Upper lobe of left lung (tissue), 6 donors: ENCODE data around the gene ANKRD30A. TPM values are rescaled to one million over a fixed set of nuclear protein-coding genes. Genes with fewer than 3 reads are reported as not detected.
"Not testable (repeated sequence)": the region's sequence is repeated elsewhere in the genome, so short reads cannot be mapped to it uniquely, and the experiment has no call there.

Experiments
- ATAC-seq, 2 donors: fragments of 200-7000 bp; cut with Tn5 transposase; one replicate each; pipeline ENCODE4 v1.9.1; 2022; ENCODE audit warnings: mild to moderate bottlenecking in 2 of 2, moderate library complexity in 2 of 2; ENCODE audit not compliant: low FRiP score in 2 of 2
- DNase-seq, 2 donors: peaks; one replicate each; pipeline ENCODE4 v3.0.0-alpha.2; 2019 to 2020
- H3K27ac ChIP-seq, 4 donors: fragments of 200-600 bp; sonication (generic); one replicate each; pipeline ENCODE4 v1.5.1; 2016 to 2019
- H3K27me3 ChIP-seq, 4 donors: fragments of 200-600 bp; sonication (generic); one replicate each; pipeline ENCODE4 v1.5.1; 2017 to 2019
- H3K36me3 ChIP-seq, 4 donors: fragments of 200-600 bp; sonication (generic); one replicate each; pipeline ENCODE4 v1.5.1; 2016 to 2019
- H3K4me1 ChIP-seq, 4 donors: fragments of 200-600 bp; sonication (generic); one replicate each; pipeline ENCODE4 v1.5.1; 2018 to 2019
- H3K4me3 ChIP-seq, 4 donors: fragments of 200-600 bp; sonication (generic); one replicate each; pipeline ENCODE4 v1.5.1; 2017 to 2019; ENCODE audit warnings: mild to moderate bottlenecking in 2 of 4, moderate library complexity in 1 of 4
- H3K9me3 ChIP-seq, 4 donors: fragments of 200-600 bp; sonication (generic); one replicate each; pipeline ENCODE4 v1.5.1; 2018 to 2019
- CTCF ChIP-seq, 6 experiments: fragments of 450-650 bp in 4 of 6; fragments of 200-600 bp in 2 of 6; sonication (generic) in 2 of 6; IDR thresholded peaks; one replicate each; pipeline ENCODE4 v1.5.1; 2016 to 2019; ENCODE audit warnings: antibody characterized with exemption in 6 of 6
- EP300 ChIP-seq, 4 donors: sonication (generic); formaldehyde crosslinking; IDR thresholded peaks; one replicate each; pipeline ENCODE4 v1.5.1; 2017; ENCODE audit warnings: antibody characterized with exemption in 4 of 4, control low read depth in 2 of 4
- POLR2A ChIP-seq, 4 donors: fragments of 450-650 bp; IDR thresholded peaks; one replicate each; pipeline ENCODE4 v1.5.1; 2016 to 2017; ENCODE audit warnings: antibody characterized with exemption in 4 of 4, mild to moderate bottlenecking in 2 of 4
- POLR2AphosphoS5 ChIP-seq, 2 donors: sonication (generic); formaldehyde crosslinking; IDR thresholded peaks; one replicate each; pipeline ENCODE4 v1.5.1; 2017; ENCODE audit warnings: antibody characterized with exemption in 2 of 2
- WGBS, 2 donors: methylation state at CpG; one replicate each; pipeline ENCODE4 v1.1.5; 2017 to 2018; 5-methylcytosine and 5-hydroxymethylcytosine counted together
- total RNA-seq, 6 donors: library from RNA; depleted of rRNA in 4 of 6; stranded (reverse); fragments of >200 nt in 4 of 6; gene quantifications; one replicate each; pipeline versions ENCODE4 v1.1.0 to v1.2.1, GENCODE V29; 2016 to 2021
- donor health status: DM: no; HTN: no; CAD: no; lungs with moderate emphysema.
- donor health status: DM: no; HTN: yes; CAD: no; lungs with severe emphysema.

Gene ANKRD30A
- total RNA-seq, 6 donors from 2014 or later, result not detected

GRCh38 chr10:37226524-37226923 lies 101.1 kb downstream of the ANKRD30A start:
- no peaks in the 10 kb centered on the region for H3K27me3 ChIP-seq
- H3K27ac ChIP-seq, result no peak overlapping the region
- H3K4me3 ChIP-seq, result no peak overlapping the region
- no peaks in the 10 kb centered on the region for H3K36me3 ChIP-seq
- TF ChIP-seq CTCF (IDR thresholded peaks at IDR 0.05) (no peak), POLR2A (IDR thresholded peaks at IDR 0.05) (no peak), EP300 (IDR thresholded peaks at IDR 0.05) (no peak), POLR2AphosphoS5 (IDR thresholded peaks at IDR 0.05) (no peak)
- H3K9me3 ChIP-seq, result no peaks in the 10 kb centered on the region
- DNase-seq (no peak), ATAC-seq (no peak)
- no peaks in the 10 kb centered on the region for H3K4me1 ChIP-seq

- no peak overlapping the region for H3K4me3 ChIP-seq
- TF ChIP-seq CTCF (IDR thresholded peaks at IDR 0.05), result no peak
- no peak for TF ChIP-seq POLR2AphosphoS5 (IDR thresholded peaks at IDR 0.05)
- no peak for TF ChIP-seq POLR2A (IDR thresholded peaks at IDR 0.05)
- H3K36me3 ChIP-seq, result no peaks in the 10 kb centered on the region
- DNase-seq (no peak), ATAC-seq (no peak)
- no peaks in the 10 kb centered on the region for H3K9me3 ChIP-seq
- no peak overlapping the region for H3K27ac ChIP-seq
- H3K27me3 ChIP-seq, result no peaks in the 10 kb centered on the region
- no peaks in the 10 kb centered on the region for H3K4me1 ChIP-seq
- 79 to 87% methylated on average over 3 of the region's 3 CpGs for WGBS, 2 donors
Observed at GRCh38 chr10:37234692-37235091, 109.3 kb downstream of the ANKRD30A start.

GRCh38 chr10:37236093-37236492 lies 110.7 kb downstream of the ANKRD30A start:
- Histone ChIP-seq H3K4me3 (no peak overlapping the region), H3K9me3 (no peaks in the 10 kb centered on the region), H3K27ac (no peak overlapping the region), H3K36me3 (no peaks in the 10 kb centered on the region), H3K4me1 (no peaks in the 10 kb centered on the region), H3K27me3 (no peaks in the 10 kb centered on the region)
- ATAC-seq (no peak), DNase-seq (no peak)
- TF ChIP-seq CTCF (IDR thresholded peaks at IDR 0.05) (no peak), EP300 (IDR thresholded peaks at IDR 0.05) (no peak), POLR2A (IDR thresholded peaks at IDR 0.05) (no peak), POLR2AphosphoS5 (IDR thresholded peaks at IDR 0.05) (no peak)
- 69 to 86% methylated on average over 2 of the region's 2 CpGs for WGBS, 2 donors

GRCh38 chr10:37240223-37240622 lies 114.8 kb downstream of the ANKRD30A start:
- H3K4me3 ChIP-seq, result no peak overlapping the region
- H3K27ac ChIP-seq, result no peak overlapping the region
- H3K4me1 ChIP-seq, result no peaks in the 10 kb centered on the region
- no peak for TF ChIP-seq CTCF (IDR thresholded peaks at IDR 0.05)
- no peak for TF ChIP-seq POLR2A (IDR thresholded peaks at IDR 0.05)
- TF ChIP-seq POLR2AphosphoS5 (IDR thresholded peaks at IDR 0.05), result no peak
- TF ChIP-seq EP300 (IDR thresholded peaks at IDR 0.05), result no peak
- no peak for DNase-seq
- no peaks in the 10 kb centered on the region for H3K27me3 ChIP-seq
- ATAC-seq, result no peak
- no peaks in the 10 kb centered on the region for H3K36me3 ChIP-seq
- H3K9me3 ChIP-seq, result no peaks in the 10 kb centered on the region
- 67 to 75% methylated on average over 2 of the region's 2 CpGs for WGBS, 2 donors

- no peaks in the 10 kb centered on the region for H3K27me3 ChIP-seq
- no peaks in the 10 kb centered on the region for H3K4me1 ChIP-seq
- no peaks in the 10 kb centered on the region for H3K9me3 ChIP-seq
- 74 to 75% methylated on average over 2 of the region's 2 CpGs for WGBS, 2 donors
- no peak overlapping the region for H3K4me3 ChIP-seq
- DNase-seq, result no peak
- no peak for ATAC-seq
- H3K27ac ChIP-seq, result no peak overlapping the region
- TF ChIP-seq EP300 (IDR thresholded peaks at IDR 0.05), result no peak
- no peak for TF ChIP-seq CTCF (IDR thresholded peaks at IDR 0.05)
- TF ChIP-seq POLR2AphosphoS5 (IDR thresholded peaks at IDR 0.05), result no peak
- no peak for TF ChIP-seq POLR2A (IDR thresholded peaks at IDR 0.05)
- no peaks in the 10 kb centered on the region for H3K36me3 ChIP-seq
Observed at GRCh38 chr10:37246637-37247036, 121.2 kb downstream of the ANKRD30A start.

GRCh38 chr10:37255837-37256236 lies 130.4 kb downstream of the ANKRD30A start:
- 63 to 86% methylated on average over 3 of the region's 3 CpGs for WGBS, 2 donors
- H3K36me3 ChIP-seq, ATAC-seq, DNase-seq, H3K4me1 ChIP-seq, H3K4me3 ChIP-seq, H3K27ac ChIP-seq, H3K27me3 ChIP-seq, H3K9me3 ChIP-seq: not testable (repeated sequence)
